ENCODE data around the gene KIAA1217. TPM values are rescaled to one million over a fixed set of nuclear protein-coding genes. Genes with fewer than 3 reads are reported as not detected.

The KIAA1217 gene
- total RNA-seq, 1 experiment from 2014 or later = 18.6 TPM

DNA sequence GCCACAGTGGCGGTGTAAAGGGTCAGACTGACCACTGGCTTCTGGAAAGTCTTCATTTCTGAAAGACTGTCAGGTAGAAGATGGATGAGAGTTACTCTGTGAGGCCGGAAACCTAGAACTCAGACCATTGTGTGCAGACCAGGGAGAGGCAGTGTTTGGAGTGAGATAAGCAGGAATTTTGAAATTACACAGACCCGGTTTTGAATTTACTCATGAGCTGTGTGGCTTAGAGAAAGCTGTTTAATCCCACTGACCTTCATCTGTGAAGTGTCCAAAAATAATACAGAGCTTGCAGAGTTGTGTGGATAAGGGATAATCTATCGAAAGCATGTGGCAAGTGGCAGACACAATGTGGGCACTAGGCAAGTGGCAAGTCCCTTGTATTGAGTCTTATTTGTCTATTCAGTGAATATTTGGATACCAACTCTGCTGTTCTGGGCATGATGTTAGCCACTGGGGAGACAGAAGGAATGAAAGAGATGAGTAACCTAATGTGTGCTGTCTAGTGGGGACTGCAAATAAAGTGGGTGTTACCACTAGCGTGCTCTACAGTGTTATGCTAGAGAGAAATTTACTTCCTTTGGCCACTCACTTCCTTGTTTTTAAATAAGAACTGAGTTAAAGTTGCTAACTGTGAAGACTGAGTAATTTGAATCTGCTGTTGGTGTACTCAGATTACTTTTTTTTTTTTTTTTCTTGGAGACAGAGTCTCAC lies 69.4 kb downstream of the KIAA1217 start:
- H3K27me3 Mint-ChIP-seq (ENCODE audit: low read depth) = no peaks in the 10 kb centered on the region
- no peak overlapping the region for H4K8ac ChIP-seq (replicated peaks; ENCODE audit: insufficient read length, low read depth, low read length)
- no peak overlapping the region for H4K5ac ChIP-seq (ENCODE audit: insufficient read length, low read depth, low read length)
- H3T11ph ChIP-seq (ENCODE audit: low read length) = no peak overlapping the region
- no peak overlapping the region for H4K91ac ChIP-seq (ENCODE audit: insufficient read length, low read depth, low read length)
- no peaks in the 10 kb centered on the region for H4K20me1 ChIP-seq (ENCODE audit: control insufficient read depth, insufficient read depth, insufficient read length)
- no peak for TF ChIP-seq CTCF (conservative IDR thresholded peaks at IDR 0.05)
- H2BK120ac ChIP-seq (ENCODE audit: low read depth, low read length, poor library complexity, severe bottlenecking) = no peak overlapping the region
- peak overlapping the region in 1 of 3 experiments; percentile 10; a peak in 2 of 7 replicates for H3K27ac Mint-ChIP-seq
- H3K36me3 Mint-ChIP-seq (ENCODE audit: insufficient read depth in 1 of 3, low read depth in 3 of 3) = peaks cover 8 to 22% (median 18%) of the 10 kb centered on the region in 3 experiments
- H2AFZ ChIP-seq (ENCODE audit: low read length) = no peak overlapping the region
- DNase-seq = no peak
- no peak overlapping the region for H2AK5ac ChIP-seq (ENCODE audit: insufficient read length, low read length)
- H2BK12ac ChIP-seq (ENCODE audit: insufficient read length, low read depth, low read length) = no peak overlapping the region
- H3K9me3 Mint-ChIP-seq = peaks cover 4 to 5% of the 10 kb centered on the region in 2 experiments; a peak in 3 of 5 replicates
- H3K9ac ChIP-seq (ENCODE audit: extremely low read depth, insufficient read length, low read length) = no peak overlapping the region
- no peak overlapping the region for H2BK5ac ChIP-seq (ENCODE audit: insufficient read length, low read length)
- no peaks in the 10 kb centered on the region for H3K23me2 ChIP-seq (ENCODE audit: insufficient read length, low read depth, low read length, poor library complexity, severe bottlenecking)
- no peak overlapping the region for H2BK20ac ChIP-seq (ENCODE audit: low read depth, low read length, poor library complexity, severe bottlenecking)
- H3K27ac ChIP-seq (ENCODE audit: insufficient read length, low read depth, low read length) = no peak overlapping the region
- no CpG with 5 or more reads among the region's 5 CpGs for WGBS (ENCODE audit: extremely low coverage, insufficient read length, low lambda C conversion rate)
- H3K56ac ChIP-seq (ENCODE audit: insufficient read length, low read depth, low read length) = no peak overlapping the region
- H3K79me2 ChIP-seq (ENCODE audit: insufficient read depth, low read length) = no peaks in the 10 kb centered on the region
- H3K9me3 ChIP-seq (ENCODE audit: control insufficient read depth, low read depth, low read length) = no peaks in the 10 kb centered on the region
- no peak overlapping the region for H3K23ac ChIP-seq (ENCODE audit: insufficient read length, low read depth, low read length)
- H3K4me1 ChIP-seq (ENCODE audit: insufficient read depth, low read length) = no peaks in the 10 kb centered on the region
- H3K4me3 Mint-ChIP-seq = no peak overlapping the region
- no peaks in the 10 kb centered on the region for H3K79me1 ChIP-seq (ENCODE audit: insufficient read depth, low read depth, low read length, poor library complexity, severe bottlenecking)
- H3K14ac ChIP-seq (ENCODE audit: insufficient read depth, low read length) = no peak overlapping the region
- no peak overlapping the region for H3K18ac ChIP-seq (ENCODE audit: insufficient read length, low read depth, low read length)
- no peaks in the 10 kb centered on the region for H3K27me3 ChIP-seq (ENCODE audit: insufficient read depth, low read length)
- no peak overlapping the region for H3K4me2 ChIP-seq (ENCODE audit: insufficient read depth, insufficient read length, low read length)
- peaks cover 3 to 4% of the 10 kb centered on the region in 2 experiments for H3K4me1 Mint-ChIP-seq
- H3K4ac ChIP-seq (ENCODE audit: low read depth, low read length) = no peak overlapping the region
- H2BK15ac ChIP-seq (ENCODE audit: low read depth, low read length) = no peak overlapping the region

All from H9 (cell line).